Heart left ventricle (tissue), 16 donors: ENCODE results near the gene KNG1. TPM values are rescaled to one million over a fixed set of nuclear protein-coding genes. Genes with fewer than 3 reads are reported as not detected.

Experiments used
- ATAC-seq, 4 donors: fragments of 200-7000 bp; cut with Tn5 transposase; one replicate each; pipeline ENCODE4 v1.9.1; 2020 to 2022; ENCODE audit warnings: moderate library complexity in 4 of 4, mild to moderate bottlenecking in 3 of 4, moderate number of reproducible peaks in 1 of 4
- DNase-seq, 5 donors: peaks; one replicate each; pipeline ENCODE4 v3.0.0-alpha.2; 2020
- H3K27ac ChIP-seq, 12 donors: fragments of 200-600 bp; sonication (generic) in 4 of 12; one replicate each; pipeline versions ENCODE4 v1.5.0 to v1.8.0; 2016 to 2022; ENCODE audit warnings: mild to moderate bottlenecking in 2 of 12
- H3K27me3 ChIP-seq, 9 donors: fragments of 200-600 bp; sonication (generic) in 2 of 9; one replicate each; pipeline versions ENCODE4 v1.5.1 to v1.8.0; 2016 to 2022; ENCODE audit warnings: mild to moderate bottlenecking in 3 of 9
- H3K36me3 ChIP-seq, 9 donors: fragments of 200-600 bp; sonication (generic) in 2 of 9; one replicate each; pipeline versions ENCODE4 v1.5.0 to v1.8.0; 2018 to 2022; ENCODE audit warnings: mild to moderate bottlenecking in 2 of 9
- H3K4me1 ChIP-seq, 12 donors: fragments of 200-600 bp; sonication (generic) in 4 of 12; one replicate each; pipeline versions ENCODE4 v1.5.0 to v1.8.0; 2016 to 2022; ENCODE audit warnings: mild to moderate bottlenecking in 3 of 12
- H3K4me3 ChIP-seq, 12 donors: fragments of 200-600 bp; sonication (generic) in 4 of 12; one replicate each; pipeline versions ENCODE4 v1.5.0 to v1.8.0; 2017 to 2022; ENCODE audit warnings: mild to moderate bottlenecking in 9 of 12, moderate library complexity in 4 of 12
- H3K9me3 ChIP-seq, 12 donors: fragments of 200-600 bp; sonication (generic) in 4 of 12; one replicate each; pipeline versions ENCODE4 v1.5.0 to v1.8.0; 2016 to 2022; ENCODE audit warnings: mild to moderate bottlenecking in 1 of 12
- CTCF ChIP-seq, 12 donors: fragments of 200-600 bp; sonication (generic) in 4 of 12; IDR thresholded peaks; one replicate each; pipeline versions ENCODE4 v1.5.0 to v1.8.0; 2018 to 2022; ENCODE audit warnings: antibody characterized with exemption in 12 of 12, mild to moderate bottlenecking in 5 of 12
- POLR2A ChIP-seq, 2 donors: fragments of 450-650 bp; IDR thresholded peaks; one replicate each; pipeline ENCODE4 v1.6.1; 2017; ENCODE audit warnings: antibody characterized with exemption in 2 of 2, mild to moderate bottlenecking in 2 of 2, moderate library complexity in 2 of 2
- WGBS, 4 donors: extraction: QIAGEN DNeasy Blood & Tissue Kit in 2 of 4; methylation state at CpG; one replicate each; pipeline versions ENCODE4 v1.1.5 to v1.1.7; 2013 to 2018; 5-methylcytosine and 5-hydroxymethylcytosine counted together
- intact Hi-C, 10 donors: fragments of 100-400 bp; cut with DNase I; formaldehyde crosslinking; loops; one replicate each; pipeline versions ENCODE4 v1.11.1 to v1.14.2; 2022
- polyA plus RNA-seq, 2 donors: library from polyadenylated mRNA; stranded (reverse); fragments of 200-250 nt; gene quantifications; one replicate each; pipeline ENCODE4 v1.2.3, GENCODE V29; 2013
- total RNA-seq, 9 donors: library from RNA; depleted of rRNA in 2 of 9; stranded (reverse); fragments of >200 nt in 2 of 9; fragmentation: NEBNext Ultra II Directional in 3 of 9; extraction: Animal tissue kit (Norgen Biotek cat#: 25700) in 3 of 9; gene quantifications; one replicate each; pipeline versions ENCODE4 v1.1.0 to v1.2.4, GENCODE V29; 2016 to 2023
- donor health status: ischemic (EF 13 %, LVEDD 7.1; RV severe dilation, severe dysfunction).
- donor health status: healthy with polysubstance abuse.
- donor health status: DM: no; HTN: yes; CAD: no.
- donor health status: DM: no; HTN: no; CAD: no.
- donor health status: ischemic (EF 25% LVEDD 6.9; RV normal size, moderate dysfunction).
- donor health status: ischemic (EF 25% LVEDD 5.7; RV mildly dilated, moderate dysfunction).
- donor health status: healthy.
- donor health status: DM: yes; HTN: yes; CAD: no.
- donor health status: ischemic (EF 35%, LVEDD 5.7; RV mildly dilated, moderate dysfunction).
- donor health status: nonischemic (EF 11% LVEDD 7.7; RV severe dilation, severe dysfunction).
- donor health status: DM: yes; HTN: yes; CAD: no.
- donor health status: PGD.
- donor health status: ischemic (EF 29% LVEDD 5.4; RV normal size, mild dysfunction).
- donor health status: nonischemic (EF 23%, LVEDD 6.1; RV moderate dilation, normal function).

The KNG1 gene
- total and polyA plus RNA-seq, 11 donors, result 0.11 to 1.0 (median 0.21) TPM; not detected in 5

GRCh38 chr3:186757686-186758220, 40.6 kb downstream of the KNG1 start:
- Histone ChIP-seq H3K9me3 (no peaks in the 10 kb centered on the region), H3K27me3 (peaks cover 0 to 4% (median 0%) of the 10 kb centered on the region in 9 donors), H3K36me3 (no peaks in the 10 kb centered on the region), H3K27ac (no peak overlapping the region), H3K4me1 (peaks cover 0 to 3% (median 0%) of the 10 kb centered on the region in 12 donors), H3K4me3 (no peak overlapping the region)
- no peak for ATAC-seq
- intact Hi-C loops, result no loop called here
- no peak for DNase-seq
- 74 to 87% (median 81%) methylated on average over 8 of the region's 8 CpGs for WGBS, 4 donors
- no peak for TF ChIP-seq POLR2A (IDR thresholded peaks at IDR 0.05)
- TF ChIP-seq CTCF (IDR thresholded peaks at IDR 0.05), result no peak

- Histone ChIP-seq H3K9me3 (no peaks in the 10 kb centered on the region), H3K36me3 (no peaks in the 10 kb centered on the region), H3K4me1 (no peaks in the 10 kb centered on the region), H3K4me3 (no peak overlapping the region), H3K27ac (no peak overlapping the region), H3K27me3 (peaks cover 0 to 4% (median 0%) of the 10 kb centered on the region in 9 donors)
- no peak for ATAC-seq
- 75 to 81% (median 80%) methylated on average over 11 of the region's 11 CpGs for WGBS, 4 donors
- TF ChIP-seq POLR2A (IDR thresholded peaks at IDR 0.05) (no peak), CTCF (IDR thresholded peaks at IDR 0.05) (no peak)
- no peak for DNase-seq
- intact Hi-C loops, result no loop called here
These were observed 42.2 kb downstream of the KNG1 start for GRCh38 chr3:186759231-186759930.

GRCh38 chr3:186760141-186760833, 43.1 kb downstream of the KNG1 start:
- no peak for DNase-seq
- Histone ChIP-seq H3K9me3 (no peaks in the 10 kb centered on the region), H3K4me3 (no peak overlapping the region), H3K27me3 (peaks cover 0 to 4% (median 0%) of the 10 kb centered on the region in 9 donors), H3K36me3 (no peaks in the 10 kb centered on the region), H3K27ac (no peak overlapping the region), H3K4me1 (no peaks in the 10 kb centered on the region)
- no peak for ATAC-seq
- intact Hi-C loops, result no loop called here
- TF ChIP-seq CTCF (IDR thresholded peaks at IDR 0.05) (no peak), POLR2A (IDR thresholded peaks at IDR 0.05) (no peak)
- WGBS, 4 donors, result 91 to 96% (median 94%) methylated on average over 10 of the region's 10 CpGs

GRCh38 chr3:186760897-186761447, 43.8 kb downstream of the KNG1 start:
- H3K36me3 ChIP-seq, result no peaks in the 10 kb centered on the region
- H3K27ac ChIP-seq, result no peak overlapping the region
- peaks cover 0 to 4% (median 0%) of the 10 kb centered on the region in 9 donors for H3K27me3 ChIP-seq
- H3K4me3 ChIP-seq, result no peak overlapping the region
- intact Hi-C loops, result no loop called here
- DNase-seq, result no peak
- peaks cover 0 to 3% (median 0%) of the 10 kb centered on the region in 12 donors for H3K9me3 ChIP-seq
- no peak for ATAC-seq
- H3K4me1 ChIP-seq, result no peaks in the 10 kb centered on the region
- TF ChIP-seq POLR2A (IDR thresholded peaks at IDR 0.05) (no peak), CTCF (IDR thresholded peaks at IDR 0.05) (no peak)
- WGBS, 4 donors, result 90 to 98% (median 94%) methylated on average over 8 of the region's 8 CpGs
